ENCODE results near the gene RHOT2.

Gene RHOT2

DNA sequence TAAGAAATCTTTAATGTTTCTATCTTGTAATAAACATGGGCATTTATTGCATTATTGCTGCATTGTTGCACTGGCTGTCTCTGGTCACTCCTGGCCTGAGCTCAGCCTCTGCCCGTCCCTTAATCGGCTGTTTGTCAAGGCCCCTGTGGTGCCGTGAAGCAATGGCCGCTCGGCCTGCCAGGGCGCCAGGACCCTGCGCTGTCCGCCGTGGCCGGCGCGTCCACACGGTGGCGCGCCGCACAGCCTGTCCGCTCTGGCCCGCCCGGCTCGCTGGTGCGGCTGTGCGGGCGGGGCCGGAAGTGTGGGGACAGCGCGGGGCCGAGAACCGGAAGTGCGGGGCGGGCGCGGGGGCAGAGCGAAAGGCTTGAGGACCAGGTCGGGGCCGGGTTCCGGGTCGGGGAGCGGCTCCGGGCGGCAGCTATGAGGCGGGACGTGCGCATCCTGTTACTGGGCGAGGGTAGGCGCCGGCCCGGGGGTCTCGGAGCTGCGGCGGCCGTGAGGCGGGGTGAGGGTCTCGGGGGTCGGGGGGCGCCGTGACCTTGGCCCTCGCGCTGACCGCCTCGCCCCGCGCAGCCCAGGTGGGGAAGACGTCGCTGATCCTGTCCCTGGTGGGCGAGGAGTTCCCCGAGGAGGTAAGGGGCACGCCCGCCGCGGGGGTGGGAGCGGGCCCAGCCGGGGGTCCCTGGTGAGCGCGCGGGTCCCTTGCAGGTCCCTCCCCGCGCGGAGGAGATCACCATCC is at the start of gene RHOT2:
TSS of gene RHOT2 (plus strand) at position 353 of the 739 bp plus-strand sequence. CDS start at position 421, 68 bp downstream.
- DNase-seq: peak; percentile 97

DNA sequence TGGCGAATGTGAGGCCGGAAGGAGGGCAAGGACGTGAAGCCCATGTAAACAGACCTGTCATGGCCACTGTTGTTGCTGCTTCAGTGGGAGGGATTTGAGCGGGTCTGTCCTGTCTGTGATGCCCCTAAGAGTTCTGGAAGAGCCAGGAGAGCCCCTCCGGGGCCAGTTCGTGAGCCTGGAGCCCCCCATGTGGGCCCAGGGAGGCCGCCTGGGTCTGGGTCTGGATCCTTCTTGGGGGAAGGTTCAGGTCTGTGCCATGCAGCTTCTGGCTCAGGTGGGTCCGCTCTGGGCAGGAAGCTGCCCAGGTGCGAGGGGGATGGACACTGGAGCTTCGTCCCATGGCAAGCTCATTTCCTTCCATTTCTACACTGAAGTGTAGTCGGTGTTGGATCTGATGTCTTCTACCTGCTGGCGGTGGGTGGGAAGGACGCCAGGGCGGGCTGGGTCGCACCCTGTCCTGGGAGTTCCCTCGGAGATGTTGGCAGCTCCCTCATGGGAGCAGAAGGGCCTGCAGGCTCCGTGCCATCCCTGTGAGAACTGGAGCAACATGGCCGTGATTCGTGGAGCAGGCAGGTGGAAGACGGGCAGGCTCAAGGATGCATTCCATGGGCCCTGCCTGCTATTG is 48.3 kb upstream of the RHOT2 start:
- DNase-seq: no peak

DNA sequence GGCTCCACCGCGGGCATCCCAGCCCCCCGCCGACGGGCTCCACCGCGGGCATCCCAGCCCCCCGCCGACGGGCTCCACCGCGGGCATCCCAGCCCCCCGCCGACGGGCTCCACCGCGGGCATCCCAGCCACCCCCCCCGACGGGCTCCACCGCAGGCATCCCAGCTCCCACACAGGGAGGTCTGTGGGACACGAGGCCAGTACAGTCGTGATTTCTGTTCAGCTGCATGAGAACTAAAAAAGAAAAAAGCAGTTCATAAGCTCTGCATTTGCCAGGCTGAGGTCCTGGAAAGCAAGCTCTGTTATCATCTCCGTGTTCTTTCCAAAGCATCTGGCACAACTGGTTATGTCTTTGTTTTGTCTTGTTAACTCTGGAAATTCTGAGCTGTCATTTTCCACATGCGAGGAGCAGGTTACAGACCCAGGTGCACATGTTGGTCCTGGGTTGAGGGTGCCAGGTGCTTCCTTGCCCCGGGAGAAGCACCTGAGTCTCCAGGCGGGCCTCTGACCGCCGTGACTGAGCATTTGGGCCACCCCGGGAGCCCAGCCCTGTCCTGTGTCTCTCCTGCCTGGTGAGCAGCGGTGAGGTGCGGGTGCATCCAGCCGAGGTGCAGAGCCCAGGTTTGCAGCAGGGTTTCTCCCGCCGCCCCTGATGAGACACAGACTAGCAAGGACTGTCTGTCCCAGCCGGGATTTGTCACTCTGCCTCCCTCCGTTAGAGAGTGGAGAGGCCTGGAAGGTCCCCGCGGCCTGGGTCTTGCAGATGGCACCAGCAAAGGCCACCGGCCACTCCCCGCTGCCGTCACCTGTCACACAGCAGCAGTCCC is 47.0 kb upstream of the RHOT2 start:
- DNase-seq: no peak

DNA sequence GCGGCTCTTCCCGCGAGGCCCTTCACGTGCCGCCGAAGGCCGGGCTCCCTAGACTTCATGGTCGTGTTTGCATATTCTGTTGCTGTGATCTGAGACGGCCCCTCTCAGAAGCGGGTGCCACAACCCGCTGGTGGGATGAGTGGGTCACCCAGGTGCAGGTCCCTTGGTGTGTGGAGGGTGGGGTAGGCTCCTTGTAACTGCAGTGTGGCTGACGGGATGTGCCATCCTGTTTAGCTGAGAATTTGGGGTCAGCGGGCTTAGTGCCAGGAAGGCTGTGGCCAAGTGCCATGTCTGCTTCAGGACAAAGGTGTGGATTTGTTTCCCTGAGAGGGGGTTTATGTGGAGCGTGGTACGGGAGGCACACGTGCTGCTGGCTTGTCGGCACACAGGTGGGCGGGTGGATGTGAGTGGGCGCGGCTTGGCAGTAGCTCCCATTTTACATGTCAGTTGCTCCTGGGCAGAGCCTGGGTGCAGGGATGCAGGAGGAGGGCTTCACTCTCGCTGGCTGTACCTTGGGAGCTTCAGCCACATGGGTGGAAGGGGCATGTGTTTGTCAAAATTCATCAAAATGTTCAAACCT is 46.3 kb upstream of the RHOT2 start:
- DNase-seq: no peak

DNA sequence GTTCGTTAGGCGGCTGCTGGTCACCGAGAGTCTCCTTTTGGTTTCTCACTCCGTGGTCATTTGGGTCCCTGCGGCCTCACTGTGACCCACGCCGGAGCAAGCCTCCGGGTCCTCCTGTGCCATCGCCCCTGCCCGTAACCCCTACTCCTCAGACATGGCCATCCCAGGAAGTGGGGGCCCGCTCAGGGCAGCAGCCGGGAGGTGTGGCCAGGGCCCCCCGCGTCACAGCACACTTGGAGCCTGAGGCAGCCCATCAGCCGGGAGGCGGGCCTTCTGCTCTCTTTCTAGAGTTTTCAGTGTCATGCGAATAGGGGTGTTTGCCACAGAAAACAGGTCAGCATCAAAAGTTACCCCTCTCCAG is 45.0 kb upstream of the RHOT2 start:
- DNase-seq: no peak

DNA sequence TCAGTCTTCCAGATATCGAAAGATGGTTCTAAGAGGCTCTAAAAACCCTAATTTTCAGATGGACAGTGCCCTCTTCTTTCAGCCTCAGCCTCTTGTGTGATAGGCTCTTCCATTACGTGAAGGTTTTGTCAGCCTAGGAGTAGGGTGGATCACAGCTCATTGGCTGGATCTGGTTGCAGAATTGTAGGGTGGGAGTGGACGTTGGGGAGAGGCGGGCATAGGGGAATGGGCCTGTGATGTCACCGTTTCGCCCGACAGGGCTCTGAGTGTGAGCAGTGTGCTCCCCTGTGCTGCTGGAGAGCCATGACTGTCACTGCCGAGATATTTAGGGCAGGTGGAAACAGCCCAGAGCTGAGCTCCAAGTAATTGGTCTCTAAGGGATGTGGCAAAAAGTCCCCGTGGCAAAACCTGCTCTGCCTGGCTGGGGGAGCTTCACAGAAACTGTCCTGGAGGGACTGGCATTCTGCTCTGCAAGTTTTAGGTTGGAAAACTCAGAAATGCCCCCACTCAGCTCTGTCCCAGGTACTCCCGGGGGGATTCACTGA is 43.3 kb upstream of the RHOT2 start:
- no peak for DNase-seq

DNA sequence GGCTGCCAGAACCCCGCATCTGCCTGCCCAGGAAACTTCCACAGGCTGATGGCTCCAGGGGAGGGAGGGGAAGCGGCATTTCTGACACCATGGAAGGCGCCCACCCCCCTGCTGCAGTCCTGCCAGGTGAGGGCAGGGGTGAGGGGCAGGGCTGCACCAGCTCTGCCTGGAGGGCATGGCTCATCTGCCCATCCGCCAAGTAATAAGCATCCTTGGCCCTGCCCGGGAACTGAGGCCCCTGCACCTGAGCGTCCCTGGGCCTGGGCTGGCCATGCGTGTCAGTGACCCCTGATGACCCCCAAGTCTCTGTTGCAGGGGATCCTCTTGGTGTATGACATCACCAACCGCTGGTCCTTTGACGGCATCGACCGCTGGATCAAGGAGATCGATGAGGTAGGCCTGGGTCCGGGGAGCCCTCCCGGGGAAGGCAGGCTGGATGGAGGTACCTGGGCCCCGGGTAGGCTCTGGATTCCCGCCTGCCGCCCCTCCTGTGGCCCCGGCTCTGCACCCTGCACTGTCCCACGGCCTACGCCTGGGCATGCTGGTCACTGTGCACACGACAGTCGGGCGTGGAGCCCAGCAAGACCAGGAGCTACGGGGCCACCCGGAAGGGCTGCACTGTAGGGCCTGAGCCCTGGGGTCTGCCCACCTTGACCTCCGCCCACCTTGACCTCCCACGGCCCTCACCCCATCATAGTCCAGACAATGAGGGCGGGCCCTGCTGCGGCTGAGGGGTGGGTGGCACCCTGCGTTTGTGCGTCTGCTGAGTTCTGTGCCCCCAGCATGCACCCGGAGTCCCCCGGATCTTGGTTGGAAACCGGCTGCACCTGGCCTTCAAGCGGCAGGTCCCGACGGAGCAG is 42.6 kb upstream of the RHOT2 start:
- DNase-seq: no peak

DNA sequence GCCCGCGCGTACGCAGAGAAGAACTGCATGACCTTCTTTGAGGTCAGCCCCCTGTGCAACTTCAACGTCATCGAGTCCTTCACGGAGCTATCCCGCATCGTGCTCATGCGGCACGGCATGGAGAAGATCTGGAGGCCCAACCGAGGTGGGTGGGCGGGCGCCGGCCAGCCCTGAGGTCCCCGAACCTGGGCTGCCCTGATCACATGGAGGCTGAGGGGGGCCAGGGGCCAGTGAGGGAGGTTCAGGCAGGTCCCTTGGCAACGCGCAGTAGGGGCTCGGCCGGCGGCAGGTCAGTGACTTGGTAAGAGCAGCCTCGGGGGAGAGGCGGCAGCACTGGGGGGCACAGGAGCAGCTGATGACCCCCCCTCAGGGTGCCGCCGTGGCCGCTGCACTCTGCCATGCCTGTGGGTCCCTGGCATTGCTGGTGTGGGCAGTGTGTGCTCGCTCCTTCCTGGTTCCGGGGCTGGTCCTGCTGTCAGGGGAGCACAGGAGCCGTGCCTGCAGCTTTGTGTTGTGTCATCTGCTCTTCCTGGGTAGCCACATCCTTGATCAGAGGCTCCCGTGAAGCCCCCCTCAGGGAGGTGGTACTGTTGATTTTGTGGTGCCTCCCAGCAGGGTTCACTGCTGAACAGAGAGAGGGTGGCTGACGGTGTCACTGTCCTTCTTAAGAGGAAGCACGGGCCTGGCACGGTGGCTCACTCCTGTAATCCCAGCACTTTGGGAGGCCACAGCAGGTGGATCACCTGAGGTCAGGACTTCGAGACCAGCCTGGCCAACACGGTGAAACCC is 41.8 kb upstream of the RHOT2 start:
- no peak for DNase-seq

DNA sequence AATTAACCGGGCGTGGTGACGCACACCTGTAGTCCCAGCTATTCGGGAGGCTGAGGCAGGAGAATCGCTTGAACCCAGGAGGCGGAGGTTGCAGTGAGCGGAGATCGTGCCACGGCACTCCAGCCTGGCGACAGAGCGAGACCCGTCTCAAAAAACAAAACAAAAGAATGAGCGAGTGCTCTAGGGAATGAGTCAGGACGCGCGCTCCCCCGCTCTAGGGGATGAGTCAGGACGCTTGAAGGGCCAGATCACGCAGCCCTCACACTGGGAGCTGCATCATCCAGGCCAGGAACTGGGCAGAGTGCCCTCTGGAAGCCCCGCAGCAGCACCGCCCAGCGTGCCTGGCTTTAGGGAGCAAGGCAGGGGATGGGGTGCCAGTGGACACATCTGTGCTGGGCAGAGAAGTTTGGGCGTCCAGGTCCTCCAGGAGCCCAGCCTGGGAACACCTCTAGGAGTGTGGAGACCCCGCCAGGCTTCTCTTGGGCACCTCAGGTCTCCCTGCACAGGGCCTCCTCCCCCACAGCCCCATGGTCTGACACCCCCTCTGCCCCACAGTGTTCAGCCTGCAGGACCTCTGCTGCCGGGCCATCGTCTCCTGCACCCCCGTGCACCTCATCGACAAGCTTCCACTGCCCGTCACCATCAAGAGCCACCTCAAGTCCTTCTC is 41.0 kb upstream of the RHOT2 start:
- no peak for DNase-seq

DNA sequence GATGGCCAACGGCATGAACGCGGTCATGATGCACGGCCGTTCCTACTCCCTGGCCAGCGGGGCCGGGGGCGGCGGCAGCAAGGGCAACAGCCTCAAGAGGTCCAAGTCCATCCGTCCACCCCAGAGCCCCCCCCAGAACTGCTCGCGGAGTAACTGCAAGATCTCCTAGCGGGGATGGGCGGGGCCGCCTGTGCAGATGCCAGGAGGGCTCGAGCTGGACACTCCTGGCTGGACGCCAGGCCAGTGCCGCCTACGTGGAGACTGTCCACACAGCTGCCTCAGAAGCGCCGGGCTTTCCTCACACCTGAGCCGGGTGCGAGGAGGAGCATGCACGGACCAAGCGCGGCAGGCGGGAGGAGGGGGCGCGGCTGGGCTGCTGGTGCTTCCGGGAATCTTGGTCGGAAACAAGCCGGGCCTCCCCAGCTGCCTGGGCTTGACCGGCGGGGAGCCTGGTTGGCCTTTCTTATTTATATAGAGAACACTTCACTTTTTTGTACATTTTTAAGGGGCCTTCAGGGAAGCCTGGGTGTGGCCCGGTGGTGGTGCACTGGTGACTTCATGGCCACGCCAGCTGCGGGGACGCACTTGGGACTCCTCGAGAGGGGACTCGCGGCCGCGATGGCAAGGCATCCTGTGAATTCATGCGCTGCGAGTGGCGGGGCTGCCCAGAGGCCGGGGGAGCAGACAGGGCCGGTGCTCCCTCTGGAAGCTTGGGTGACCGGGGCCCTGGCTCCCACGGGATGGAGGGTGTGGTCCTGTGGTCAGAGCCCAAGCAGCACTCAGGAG is 40.3 kb upstream of the RHOT2 start:
- DNase-seq: no peak

DNA sequence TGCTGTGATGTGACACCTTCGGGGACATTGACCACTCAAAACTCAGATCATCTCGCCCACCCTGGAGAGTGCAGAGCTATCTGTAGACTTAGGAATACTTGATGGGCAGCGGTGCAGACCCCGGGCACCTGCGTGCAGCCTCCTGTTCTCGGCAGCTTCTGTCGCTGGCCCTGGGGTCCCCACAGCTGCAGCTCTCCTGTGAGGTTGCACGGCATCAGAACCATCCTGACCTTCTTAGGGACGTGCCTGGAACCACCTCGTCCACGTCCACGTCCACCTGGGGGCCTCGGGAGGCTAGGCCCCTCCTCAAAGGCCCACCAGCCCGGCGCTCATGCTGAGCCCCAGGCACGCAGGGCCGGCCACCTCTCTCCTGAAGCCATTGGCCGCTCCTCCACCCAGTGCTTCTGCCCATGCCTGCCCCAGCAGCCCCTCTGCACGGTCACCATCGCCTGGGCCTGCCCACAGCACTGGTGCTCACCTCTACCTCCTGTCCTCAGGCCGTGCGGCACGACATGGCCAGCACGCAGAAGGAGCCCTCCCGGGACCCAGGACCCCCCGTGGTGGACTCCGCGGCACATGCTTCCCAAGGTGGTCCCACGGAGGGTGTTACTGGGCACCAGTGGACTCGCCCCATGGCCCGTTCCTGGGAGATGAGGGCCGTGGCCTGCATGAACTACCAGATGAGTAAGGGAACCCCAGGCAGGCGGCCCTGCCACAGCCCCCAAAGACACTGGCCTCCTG is 39.4 kb upstream of the RHOT2 start:
- no peak for DNase-seq

DNA sequence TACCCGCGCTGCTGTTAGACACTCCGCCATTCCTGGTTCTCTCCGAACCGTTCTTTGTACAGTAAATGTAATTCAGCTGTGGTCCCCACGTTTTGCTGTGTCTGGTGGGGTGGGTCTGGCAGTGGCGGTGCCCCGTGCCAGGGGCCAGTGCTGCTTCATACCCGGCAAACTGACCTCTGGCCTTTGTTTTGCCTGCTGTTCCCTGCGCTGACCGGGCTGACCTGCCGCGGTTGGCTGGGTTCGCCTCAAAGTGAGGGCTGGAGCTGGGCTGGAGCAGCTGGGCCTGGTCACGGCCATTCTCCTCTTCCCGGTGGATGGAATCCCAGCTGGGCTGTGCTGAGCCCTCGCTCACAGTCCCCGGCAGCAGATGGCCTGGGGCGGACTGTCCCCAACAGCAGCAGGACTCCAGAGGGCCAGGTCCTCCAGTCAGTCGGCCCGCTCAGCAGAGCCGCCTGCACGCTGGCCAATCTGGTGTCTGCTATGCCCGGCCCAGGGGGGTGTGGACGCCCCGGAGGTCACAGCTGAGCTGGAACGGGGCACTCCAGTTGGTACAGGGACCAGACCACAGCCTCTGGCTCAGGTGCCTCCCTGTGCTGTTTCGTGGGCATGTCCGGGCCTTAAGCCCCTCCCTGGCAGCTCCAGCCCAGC is 38.6 kb upstream of the RHOT2 start:
- DNase-seq: no peak

DNA sequence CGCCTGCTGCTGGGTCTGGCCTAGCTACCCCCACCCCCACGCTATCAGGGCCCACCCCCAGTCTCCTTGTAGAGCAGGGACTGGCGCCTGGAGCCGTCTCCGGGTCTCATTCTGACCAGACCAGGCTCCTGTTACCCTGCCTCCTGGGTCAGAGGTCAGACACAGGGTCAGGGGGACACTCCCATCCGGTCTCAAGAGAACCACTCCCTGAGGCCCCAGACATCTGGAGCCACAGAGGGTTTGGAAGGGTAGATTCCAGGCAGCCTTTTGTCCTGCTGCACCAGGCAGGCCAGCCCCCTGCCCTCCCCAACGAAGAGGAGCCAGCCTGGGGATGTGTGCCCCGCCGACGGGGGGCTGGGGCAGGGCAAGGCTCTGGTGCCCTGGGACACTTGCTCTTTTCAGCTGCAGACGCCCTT is 38.1 kb upstream of the RHOT2 start:
- no peak for DNase-seq

DNA sequence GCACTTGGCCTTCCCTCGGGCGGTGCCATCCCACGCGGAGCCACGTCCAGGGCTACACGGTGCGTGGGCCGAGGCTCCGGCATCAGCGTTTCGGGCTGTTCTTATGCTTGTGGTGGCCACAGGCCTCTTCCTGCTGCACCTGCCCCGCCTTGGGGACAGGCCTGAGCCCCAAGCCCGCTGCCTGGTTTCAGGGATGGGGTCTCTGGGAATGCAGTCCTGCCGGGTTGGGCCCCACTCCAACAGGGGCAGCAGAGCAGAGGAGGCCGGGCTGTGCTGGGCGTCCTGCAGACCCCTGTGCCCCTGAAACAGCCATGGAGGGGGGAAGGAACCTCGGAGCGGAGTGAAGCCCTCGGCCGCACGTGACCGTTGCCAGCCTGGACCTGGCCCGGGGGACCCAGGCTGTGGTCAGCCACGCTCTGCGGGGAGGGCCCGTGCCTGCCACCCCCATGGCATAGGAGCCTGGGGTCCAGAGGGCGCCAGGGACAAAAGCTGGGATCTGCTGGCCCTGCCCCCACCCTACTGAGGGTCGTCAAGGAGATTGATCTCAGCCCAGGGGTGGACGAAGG is 37.6 kb upstream of the RHOT2 start:
- no peak for DNase-seq

DNA sequence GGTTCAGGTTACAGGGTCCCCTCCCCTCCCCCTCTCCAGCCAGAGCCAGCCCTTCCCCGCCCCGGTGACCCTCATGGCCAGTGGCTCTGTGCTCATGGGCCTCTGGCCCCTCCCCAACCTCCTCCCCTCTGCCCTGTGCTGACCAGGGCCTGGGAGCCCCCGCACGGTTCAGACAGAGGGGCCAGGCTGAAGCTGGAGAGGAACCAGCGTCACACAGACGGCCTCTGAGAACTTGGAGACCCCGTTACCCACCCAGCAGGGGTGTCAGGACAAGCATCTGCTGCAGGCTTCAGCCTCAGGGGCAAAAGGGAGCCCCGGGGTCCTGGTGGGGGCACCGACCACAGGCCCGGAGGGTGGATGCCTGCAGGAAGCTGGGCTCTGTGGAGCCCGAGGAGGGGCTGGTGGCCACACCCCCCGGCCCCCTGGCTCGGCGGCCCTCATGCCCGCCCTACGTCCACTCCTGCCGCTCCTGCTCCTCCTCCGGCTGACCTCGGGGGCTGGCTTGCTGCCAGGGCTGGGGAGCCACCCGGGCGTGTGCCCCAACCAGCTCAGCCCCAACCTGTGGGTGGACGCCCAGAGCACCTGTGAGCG is 37.0 kb upstream of the RHOT2 start, which contains the start of gene WFIKKN1:
TSS of gene WFIKKN1 (plus strand) at position 171 of the 591 bp plus-strand sequence. CDS start at position 440, 269 bp downstream.
- DNase-seq: no peak

DNA sequence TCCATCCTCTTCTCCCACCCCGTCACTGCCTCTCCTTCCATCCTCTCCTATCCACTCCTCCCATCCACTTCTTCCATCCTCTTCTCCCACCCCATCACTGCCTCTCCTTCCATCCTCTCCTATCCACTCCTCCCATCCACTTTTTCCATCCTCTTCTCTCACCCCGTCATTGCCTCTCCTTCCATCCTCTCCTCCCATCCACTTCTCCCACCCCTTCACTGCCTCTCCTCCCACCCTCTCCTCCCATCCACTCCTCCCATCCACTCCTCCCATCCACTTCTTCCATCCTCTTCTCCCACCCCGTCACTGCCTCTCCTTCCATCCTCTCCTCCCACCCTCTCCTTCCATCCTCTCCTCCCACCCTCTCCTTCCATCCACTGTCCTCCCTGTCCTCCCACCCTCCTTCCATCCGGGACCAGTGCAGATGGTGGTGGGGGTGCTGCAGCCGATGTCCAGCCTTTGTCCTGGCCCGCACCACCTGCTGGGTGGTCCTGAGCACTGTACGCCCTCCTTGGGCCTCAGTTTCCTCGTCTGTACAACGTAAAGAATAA is 36.0 kb upstream of the RHOT2 start:
- DNase-seq: no peak
